Activated CD8-positive, alpha-beta memory T cell treated with anti-CD3 and anti-CD28 coated beads, Interleukin-2, amount 50 U/mL, for 1 hour (primary cell): Measurements from ENCODE around the gene HNRNPUL2.
"Not testable (repeated sequence)": the region's sequence is repeated elsewhere in the genome, so short reads cannot be mapped to it uniquely, and the experiment has no call there.

Source experiments
- DNase-seq: peaks from one replicate; pipeline ENCODE4 v3.0.0-alpha.2; 2020; ENCODE audit errors: extremely low read depth

HNRNPUL2 gene

GRCh38 chr11:62727165-62727871, at the start of gene HNRNPUL2:
TSS of gene HNRNPUL2 (minus strand) at chr11:62727457. CDS start at chr11:62727156, 301 bp downstream.
- DNase-seq, result peak; percentile 95

DNA sequence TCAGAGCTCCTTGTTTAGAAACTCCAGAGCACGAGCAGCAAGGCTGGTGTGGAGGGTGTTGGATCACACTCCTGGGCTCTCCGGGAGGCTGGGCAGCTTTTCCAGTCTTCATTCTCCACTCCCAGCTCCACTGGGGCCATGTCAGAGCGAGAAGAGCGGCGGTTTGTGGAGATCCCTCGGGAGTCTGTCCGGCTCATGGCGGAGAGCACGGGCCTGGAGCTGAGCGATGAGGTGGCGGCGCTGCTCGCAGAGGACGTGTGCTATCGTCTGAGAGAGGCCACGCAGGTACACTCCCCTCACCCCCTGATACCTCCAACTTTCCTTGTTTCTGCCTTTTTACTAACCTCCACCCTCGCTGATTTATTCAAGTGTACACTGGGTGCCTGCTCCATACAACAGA, 48.4 kb upstream of the HNRNPUL2 start:
- DNase-seq, result no peak

DNA sequence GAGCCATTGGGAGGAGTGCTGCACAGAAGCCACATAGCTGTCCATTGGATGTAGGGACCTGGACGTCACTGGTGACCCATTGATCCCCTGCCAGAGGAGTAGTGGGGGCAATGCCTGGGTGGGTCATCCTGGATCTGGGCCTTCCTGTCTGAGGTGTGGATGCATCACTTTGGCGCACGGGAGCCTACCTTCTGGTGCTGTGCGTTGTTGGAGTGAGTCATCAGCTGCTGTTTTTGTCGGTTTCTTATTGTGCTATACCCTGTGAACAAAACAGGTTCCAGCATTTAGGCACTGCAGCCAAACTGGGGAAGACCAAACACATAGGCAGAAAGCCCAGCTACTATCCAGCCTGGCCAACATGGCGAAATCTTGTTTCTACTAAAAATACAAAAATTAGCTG, 47.1 kb upstream of the HNRNPUL2 start:
- DNase-seq, result no peak

DNA sequence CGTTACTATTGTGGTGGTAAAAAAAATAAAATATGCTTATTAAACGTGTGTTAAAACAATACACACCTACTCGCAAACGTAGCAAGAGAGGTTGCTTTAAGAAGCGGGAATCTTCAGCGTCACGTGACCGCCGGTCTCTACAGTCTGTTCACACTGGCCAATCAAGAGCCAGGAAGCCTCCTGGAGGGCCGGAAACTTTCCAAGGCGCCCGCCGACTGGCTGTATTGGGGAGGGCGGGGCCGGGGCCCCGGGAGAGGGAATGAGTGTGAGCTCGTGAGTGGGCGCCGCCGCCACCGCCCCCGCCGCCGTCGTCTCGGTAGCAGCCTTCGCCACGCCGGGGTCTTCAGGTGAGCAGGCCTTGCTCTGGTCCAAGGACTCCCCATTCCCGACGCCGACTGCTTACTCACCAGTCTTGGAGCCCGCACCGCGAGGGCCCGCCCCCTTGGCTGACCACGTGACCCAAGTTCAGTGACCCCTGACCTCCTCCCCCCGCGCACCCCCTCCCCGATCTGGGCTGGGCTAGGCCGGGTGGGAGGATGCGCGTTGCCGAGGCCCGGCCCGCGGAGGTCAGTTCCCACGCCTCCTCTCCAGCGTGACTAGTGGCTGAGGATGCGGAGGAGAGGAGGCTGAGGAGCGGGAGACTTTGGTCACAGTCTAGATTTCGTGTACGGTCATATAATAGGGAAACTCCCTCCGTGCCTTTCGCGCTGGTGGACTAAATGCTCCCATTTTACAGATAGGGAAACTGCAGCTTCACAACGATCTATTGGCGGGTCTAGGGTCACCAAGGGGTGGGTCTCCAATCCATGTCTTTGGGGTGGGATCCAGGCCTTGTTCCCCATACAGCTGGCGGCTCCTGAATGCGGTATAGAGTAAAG, 44.1 kb upstream of the HNRNPUL2 start, which contains the start of gene TAF6L:
TAF6L (plus strand) TSS at position 253 of the 878 bp plus-strand sequence. CDS start 4,388 bp downstream, outside the sequence.
- DNase-seq, result peak; percentile 65

DNA sequence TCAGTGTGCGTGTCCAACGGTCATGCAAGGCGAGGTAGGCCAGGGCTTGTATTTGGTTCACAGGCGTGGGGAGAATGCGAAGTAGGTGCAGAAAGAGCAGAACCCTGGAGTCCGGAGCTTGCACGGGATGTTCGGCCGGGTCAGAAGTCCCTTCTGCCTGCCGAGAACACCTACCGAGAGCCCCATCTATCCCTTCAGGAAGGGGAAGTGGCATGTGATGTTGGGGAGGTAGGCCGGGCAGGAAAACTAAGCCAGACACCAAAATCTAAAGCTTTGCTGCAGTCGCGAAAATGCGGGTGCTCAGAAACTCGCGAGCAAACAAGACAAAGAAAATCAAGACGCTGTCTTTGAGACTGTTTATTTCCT, 43.5 kb upstream of the HNRNPUL2 start:
- DNase-seq, result no peak

- not testable (repeated sequence) for DNase-seq
These were observed 33.6 kb upstream of the HNRNPUL2 start for GRCh38 chr11:62760867-62761227.

DNA sequence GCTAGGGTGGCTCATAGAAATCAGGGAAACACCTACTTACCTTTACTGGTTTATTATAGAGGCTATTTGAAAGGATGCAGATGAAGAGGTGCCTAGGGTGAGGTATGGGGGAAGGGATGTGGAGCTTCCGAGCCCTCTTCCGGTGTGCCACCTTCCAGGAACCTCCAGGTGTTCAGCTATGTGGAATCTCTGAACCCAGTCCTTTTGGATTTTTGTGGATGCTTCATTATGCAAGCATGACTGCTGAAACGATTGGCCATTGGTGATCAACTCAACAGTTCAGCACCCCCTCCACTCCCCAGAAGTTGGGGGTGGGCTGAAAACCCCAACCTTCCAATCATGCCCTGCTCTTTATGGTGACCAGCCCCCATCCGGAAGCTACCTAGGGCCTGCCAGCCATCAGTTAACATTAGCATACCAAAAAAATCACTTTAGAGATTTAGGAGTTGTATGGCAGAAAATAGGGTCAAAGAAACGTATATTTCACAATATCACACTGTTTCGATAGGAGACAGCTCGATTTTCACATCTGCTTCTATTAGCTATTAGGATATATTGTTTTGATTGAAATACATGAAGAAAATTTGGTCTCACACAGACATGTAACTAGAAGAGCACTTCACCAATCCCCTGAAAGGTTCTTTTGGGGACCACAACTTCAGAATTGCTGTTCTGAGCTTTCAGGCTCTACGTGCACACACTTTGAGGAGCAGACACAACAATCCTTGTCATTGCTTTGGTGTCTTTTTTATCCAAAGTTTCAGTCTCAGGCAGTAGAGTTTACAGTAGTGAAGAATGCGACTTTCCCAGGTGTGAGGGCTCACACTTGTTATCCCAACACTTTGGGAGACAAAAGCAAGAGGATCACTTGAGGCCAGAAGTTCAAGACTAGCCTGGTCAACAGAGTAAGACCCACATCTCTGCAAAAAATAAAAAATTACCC, 30.9 kb upstream of the HNRNPUL2 start:
- no peak for DNase-seq

GRCh38 chr11:62755086-62755615, 27.9 kb upstream of the HNRNPUL2 start:
- DNase-seq, result no peak

DNA sequence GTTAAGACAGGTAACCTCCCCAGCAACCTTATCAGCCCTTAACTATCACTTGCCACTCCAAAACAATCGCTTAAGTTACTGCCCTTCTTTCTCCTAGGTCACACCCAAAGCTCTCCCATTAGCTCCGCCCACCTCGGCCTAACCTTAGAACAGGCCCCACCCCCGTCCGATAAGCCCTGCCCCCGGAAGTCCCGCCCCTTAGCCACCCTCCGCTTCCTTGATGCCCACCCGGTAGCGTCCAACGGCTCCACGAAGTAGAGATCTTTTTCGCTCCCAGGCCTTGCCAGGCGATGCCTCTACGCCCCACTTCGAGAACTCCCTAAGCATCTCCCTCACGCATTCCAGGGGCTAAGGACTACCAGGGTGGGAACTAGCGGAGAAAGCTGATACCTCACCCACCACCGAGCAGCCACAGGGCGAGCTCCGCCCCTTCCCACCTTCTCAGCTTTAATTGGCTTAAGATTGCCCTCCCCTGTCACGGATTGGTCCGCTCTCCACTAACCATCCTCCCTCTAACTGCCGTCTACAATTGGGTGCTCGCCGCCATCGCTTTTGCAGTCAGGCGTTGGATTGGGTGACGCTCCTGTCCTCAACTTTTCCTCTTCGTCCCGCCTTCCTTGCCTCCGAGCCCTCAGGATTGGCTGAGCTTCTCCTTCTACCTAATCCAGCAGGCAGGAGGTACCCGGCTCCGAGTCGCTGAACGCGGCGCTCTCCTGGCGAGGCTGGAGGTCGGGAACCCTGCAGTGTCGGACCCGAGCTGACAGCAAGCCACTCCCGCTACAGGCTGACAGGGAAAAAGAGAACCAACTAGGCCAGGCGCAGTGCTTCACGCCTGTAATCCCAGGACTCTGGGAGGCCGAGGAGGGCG, 26.7 kb upstream of the HNRNPUL2 start, which contains the start of gene ZBTB3:
ZBTB3 (minus strand) TSS at position 425 of the 868 bp plus-strand sequence. CDS start 496 bp downstream, outside the sequence.
- DNase-seq, result peak; percentile 96

DNA sequence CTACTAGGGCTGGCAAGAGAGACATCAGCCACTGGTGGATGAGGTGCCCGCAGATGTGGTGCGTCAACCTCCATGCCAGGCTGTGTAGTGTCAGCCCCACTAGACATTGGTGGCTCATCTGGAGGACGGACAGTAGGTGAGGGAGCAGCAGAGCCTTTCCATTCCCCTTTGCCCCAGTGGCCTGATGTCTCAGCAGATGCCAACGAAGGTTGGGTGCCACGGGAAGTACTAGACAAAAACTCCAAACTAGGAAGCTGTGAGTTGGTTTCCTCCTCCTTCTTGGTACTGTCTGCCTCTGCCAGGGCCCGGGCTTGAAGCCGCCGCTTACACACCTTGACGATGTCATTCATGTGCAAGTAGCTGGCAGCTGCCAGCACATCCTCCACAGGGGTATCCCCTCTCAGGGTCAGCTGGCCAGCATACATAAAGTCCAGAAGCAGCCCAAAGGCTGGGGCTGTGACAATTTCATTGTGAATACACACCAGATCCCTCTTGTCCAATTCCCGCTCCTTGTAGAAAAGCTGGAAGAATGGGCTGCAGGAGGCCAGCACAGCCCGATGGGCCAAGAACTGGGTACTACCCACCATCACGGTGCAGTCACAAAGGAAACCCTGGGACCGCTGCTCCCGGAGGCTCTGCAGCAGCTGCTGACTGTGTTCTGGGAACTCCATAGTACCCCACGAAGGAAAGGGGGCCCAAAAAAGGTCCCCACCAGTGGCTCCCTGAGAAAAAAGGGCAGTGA, 25.9 kb upstream of the HNRNPUL2 start:
- no peak for DNase-seq

- DNase-seq, result no peak
These were observed 25.0 kb upstream of the HNRNPUL2 start for GRCh38 chr11:62752177-62752785.

- not testable (repeated sequence) for DNase-seq
These were observed 22.7 kb upstream of the HNRNPUL2 start for GRCh38 chr11:62749931-62750330.

DNA sequence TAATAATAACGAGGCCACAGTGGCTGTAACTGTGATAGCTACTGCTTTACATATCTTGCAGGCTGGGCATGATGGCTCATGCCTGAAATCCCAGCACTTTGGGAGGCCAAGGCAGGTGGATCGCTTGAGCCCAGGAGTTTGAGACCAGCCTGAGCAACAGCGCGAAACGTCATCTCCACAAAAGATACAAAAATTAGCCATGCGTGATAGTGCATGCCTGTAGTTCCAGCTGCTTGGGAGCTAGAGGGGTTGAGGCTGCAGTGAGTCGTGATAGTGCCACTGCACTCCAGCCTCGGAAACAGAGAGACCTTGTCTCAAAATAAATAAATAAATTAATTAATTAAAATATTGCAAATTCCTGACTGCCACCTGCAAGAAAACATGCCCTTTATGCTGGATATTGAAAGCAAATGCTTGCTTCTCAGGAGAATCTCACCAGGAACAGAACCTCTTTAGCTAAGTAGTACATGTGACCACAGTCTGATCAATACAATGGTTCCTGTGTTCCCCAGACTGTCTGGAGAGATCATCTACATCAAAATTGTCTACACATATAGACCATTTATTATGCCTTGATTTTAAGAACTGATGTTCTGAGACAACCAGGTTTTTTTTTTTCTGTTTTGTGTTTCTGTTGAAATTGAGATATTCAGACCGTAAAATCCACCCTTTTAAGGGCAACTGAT, 20.4 kb upstream of the HNRNPUL2 start:
- DNase-seq, result no peak

- DNase-seq, result no peak
These were observed 9.9 kb upstream of the HNRNPUL2 start for GRCh38 chr11:62737196-62737595.

DNA sequence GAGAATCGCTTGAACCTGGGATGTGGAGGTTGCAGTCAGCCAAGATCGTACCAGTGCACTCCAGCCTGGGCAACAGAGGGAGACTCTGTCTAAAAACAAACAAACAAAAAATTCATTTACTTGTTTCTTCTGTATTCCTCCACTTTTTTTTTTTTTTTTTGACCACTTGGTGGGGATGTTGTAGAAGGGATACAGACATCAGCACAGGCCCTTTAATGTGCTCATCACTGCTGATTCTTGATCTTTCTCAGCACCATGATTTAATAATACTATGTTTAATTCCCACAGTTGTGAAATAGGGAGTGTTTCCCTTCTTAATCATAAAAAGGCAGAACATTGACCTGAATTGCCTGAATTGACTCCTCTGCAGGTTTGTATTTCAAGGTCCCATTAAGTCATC, 5.6 kb upstream of the HNRNPUL2 start:
- DNase-seq, result no peak

DNA sequence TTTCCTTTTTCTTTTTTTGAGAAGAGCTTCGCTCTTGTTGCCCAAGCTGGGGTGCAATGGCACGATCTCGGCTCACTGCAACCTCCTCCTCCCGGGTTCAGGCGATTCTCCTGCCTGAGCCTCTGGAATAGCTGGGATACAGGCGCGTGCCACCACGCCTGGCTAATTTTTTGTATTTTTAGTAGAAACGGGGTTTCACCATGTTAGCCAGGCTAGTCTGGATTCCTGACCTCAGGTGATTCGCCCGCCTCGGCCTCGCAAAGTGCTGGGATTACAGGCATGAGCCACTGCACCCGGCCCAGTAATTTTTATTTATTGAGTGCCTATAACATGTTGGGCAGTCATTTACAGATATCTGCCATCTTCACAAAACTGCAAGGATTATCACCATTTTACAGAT, 2.8 kb upstream of the HNRNPUL2 start:
- not testable (repeated sequence) for DNase-seq

GRCh38 chr11:62728171-62728988, 1.1 kb upstream of the HNRNPUL2 start, which contains the start of gene TTC9C:
TSS of gene TTC9C (plus strand) at chr11:62728486. CDS start at chr11:62728849, 363 bp downstream.
- DNase-seq, result peak; percentile 56

- DNase-seq, result peak; percentile 84
These were observed 564 bp upstream of the HNRNPUL2 start for GRCh38 chr11:62727872-62728170.
